ENCODE data around the gene RAB8B.
"Not testable (repeated sequence)": the region's sequence is repeated elsewhere in the genome, so short reads cannot be mapped to it uniquely, and the experiment has no call there.

RAB8B gene

DNA sequence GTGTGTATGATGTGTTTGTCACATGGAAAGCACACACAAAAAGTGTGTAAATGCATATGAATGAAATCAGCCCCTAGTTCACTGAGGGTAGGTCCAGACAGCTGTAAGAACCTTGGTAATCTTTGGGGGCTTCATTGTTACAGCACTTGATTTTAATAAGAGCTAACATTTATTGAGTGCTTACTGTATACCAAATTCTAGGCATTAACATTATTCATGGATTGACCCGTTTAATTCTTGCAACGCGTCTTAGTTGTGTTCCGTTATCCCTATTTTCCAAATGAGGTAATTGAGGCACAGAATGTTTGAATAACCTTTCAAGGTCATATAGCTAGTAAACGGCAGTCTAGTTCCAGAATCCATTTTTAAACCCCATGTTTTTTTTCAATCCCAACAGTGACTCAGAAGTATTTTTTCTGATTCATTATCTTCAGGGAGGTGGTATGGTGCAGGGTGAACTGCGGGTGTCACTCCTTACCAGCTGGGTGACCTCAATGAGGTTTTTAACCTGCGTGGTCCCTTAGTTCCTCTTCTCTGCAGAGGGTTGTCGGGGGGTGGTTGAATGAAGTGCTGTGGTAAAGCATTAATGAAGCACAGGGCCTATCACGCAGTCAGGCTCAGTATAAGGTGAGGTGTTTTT is 14.2 kb downstream of the RAB8B start:
- in situ Hi-C loops (cut with HindIII; ENCODE audit: low sequenced_read_pairs) = no loop called here

GRCh38 chr15:63206079-63206478 is 16.7 kb downstream of the RAB8B start:
- in situ Hi-C loops (cut with HindIII; ENCODE audit: low sequenced_read_pairs) = no loop called here

DNA sequence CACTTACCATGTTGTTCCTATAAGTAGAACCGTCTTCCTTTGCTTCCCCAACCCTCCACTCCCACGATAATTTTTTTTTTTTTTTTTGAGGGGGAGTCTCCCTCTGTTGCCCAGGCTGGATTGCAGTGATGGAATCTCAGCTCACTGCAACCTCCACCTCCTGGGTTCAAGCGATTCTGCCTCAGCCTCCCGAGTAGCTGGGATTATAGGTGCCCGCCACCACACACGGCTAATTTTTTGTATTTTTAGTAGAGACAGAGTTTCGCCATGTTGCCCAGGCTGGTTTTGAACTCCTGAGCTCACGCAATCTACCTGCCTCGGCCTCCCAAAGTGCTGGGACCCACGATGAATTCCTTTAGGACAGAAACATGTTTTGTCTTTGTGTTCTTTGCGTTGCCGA is 19.4 kb downstream of the RAB8B start:
- in situ Hi-C loops (cut with HindIII; ENCODE audit: low sequenced_read_pairs) = not testable (repeated sequence)

DNA sequence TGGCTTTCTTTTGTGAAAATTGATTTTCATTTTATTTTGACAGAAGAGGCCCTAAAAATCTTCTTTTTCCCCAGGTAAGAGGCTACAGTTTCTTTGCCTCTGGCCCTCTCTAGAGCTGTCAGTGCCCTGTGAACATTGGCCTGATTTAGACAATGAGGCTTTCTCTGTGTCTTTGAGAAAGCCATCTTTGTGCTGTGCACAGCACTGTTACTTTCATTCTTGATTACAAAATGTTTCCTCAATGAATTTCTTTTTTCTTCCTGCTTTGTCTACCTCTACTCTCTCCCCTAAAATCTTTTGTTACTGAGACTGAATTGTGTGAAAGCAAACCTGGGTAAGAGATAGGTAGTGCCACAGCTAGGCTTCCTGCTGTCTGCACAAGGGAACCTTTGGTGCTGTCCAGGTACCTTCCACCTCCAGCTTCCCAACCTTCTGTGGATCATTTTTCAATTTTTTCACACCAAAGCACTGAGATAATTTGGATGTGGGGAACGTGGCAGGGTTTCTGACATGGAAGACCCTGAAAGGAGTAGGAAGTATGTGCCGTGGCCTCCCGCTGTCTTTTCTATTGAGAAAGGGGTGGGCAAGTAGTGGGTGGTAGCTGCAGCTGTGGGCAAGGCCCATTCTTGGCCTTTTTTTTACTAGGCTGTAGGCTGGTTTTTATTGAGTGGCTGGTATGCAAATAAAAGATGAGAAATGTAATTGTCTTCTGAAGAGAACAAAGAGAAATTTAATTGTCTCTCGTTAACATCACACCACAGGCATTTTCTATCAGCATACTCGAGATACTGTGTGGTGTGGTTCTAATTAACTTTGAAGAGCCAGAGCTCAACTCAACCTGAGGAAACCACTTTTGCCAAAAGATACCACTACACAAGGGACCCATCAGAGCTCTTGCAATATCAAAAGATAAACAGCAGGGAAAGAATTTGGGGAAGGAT is 21.0 kb downstream of the RAB8B start:
- in situ Hi-C loops (cut with HindIII; ENCODE audit: low sequenced_read_pairs) = loop anchor here (5.0 kb wide), 1 partner anchor 47 kb away; no protein-coding TSS in a partner anchor

GRCh38 chr15:63211092-63211490 is 21.7 kb downstream of the RAB8B start:
- in situ Hi-C loops (cut with HindIII; ENCODE audit: low sequenced_read_pairs) = loop anchor here (5.0 kb wide), 1 partner anchor 46 kb away; no protein-coding TSS in a partner anchor

GRCh38 chr15:63211549-63211948 is 22.1 kb downstream of the RAB8B start:
- in situ Hi-C loops (cut with HindIII; ENCODE audit: low sequenced_read_pairs) = loop anchor here (5.0 kb wide), 1 partner anchor 46 kb away; no protein-coding TSS in a partner anchor

- in situ Hi-C loops (cut with HindIII; ENCODE audit: low sequenced_read_pairs) = loop anchor here (5.0 kb wide), 1 partner anchor 45 kb away; no protein-coding TSS in a partner anchor
These were observed 22.9 kb downstream of the RAB8B start for GRCh38 chr15:63212050-63213004.

DNA sequence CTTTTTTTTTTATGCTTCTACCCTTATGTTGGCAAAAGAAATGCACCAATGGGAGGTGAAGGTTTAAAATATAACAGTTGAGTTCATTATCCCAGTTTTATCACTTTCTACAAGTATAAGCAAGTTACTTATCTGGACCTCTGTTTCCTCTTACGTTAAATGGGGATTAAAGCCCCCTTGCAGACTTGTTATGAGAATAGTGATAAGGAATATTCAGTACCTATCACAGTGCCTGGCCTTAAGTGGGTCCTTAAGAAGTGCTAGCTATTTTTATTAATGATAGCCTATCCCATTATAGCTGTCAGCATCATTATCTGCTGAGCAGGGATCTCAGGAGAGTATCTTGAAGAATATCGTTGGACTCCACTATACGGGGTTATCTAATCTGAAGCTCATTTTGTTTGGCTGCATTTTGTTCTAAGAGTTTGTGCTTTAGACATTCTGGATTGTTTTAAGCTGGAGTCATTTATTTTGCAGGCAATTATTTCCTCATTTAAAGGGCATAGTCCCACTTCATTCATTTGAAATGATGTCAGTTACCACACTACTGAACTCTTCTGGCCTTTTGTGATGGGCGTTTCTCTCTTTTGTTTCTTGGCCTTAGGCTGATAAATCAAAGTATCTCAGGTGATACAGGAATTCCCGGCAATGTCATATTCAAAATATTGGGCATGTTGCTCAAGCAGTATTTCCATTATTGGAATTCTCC is 28.8 kb downstream of the RAB8B start:
- in situ Hi-C loops (cut with HindIII; ENCODE audit: low sequenced_read_pairs) = no loop called here

DNA sequence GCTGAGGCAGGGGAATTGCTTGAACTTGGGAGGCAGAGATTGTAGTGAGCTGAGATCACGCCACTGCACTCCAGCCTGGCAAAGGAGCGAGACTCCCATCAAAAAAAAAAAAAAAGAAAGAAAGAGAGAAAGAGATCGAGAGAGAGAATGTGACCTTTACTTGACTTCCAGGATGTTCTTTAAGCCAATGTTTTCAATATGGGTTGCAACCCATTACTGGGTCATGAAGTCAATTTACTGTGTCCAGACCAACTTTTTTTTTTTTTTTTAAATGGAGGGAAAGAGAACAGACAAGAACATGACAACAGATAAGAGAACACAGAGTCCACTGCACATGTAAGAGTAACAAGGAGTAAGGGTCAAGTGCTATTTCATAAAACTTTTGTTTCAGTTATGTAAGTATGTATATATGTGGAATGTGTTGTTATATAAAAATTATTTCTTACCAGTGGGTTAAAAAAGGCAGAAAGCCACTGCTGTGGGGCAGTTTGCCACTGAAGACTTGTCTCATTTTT is 29.8 kb downstream of the RAB8B start:
- in situ Hi-C loops (cut with HindIII; ENCODE audit: low sequenced_read_pairs) = no loop called here

DNA sequence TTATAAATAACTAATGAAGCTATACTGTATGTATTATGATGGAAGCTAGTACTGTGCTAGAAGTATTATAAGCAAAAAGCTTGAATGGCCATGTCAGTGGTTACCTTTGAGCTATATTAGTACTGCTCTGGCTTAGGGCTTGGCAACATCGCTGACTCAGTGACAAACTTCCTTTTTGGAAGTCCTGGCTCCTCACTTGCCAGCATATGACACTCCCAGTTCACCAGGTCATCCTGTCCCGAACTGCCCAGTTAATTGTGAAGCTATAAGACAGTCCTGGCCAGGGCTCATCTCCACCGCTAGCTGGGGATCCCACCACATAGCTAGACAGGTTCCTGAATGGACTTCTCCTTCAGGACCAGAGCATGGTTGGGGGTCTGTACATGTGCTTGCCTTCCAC is 31.9 kb downstream of the RAB8B start:
- in situ Hi-C loops (cut with HindIII; ENCODE audit: low sequenced_read_pairs) = no loop called here

GRCh38 chr15:63223463-63223862 is 34.1 kb downstream of the RAB8B start:
- in situ Hi-C loops (cut with HindIII; ENCODE audit: low sequenced_read_pairs) = no loop called here

GRCh38 chr15:63225381-63225780 is 36.0 kb downstream of the RAB8B start:
- in situ Hi-C loops (cut with HindIII; ENCODE audit: low sequenced_read_pairs) = no loop called here

- in situ Hi-C loops (cut with HindIII; ENCODE audit: low sequenced_read_pairs) = no loop called here
These were observed 36.9 kb downstream of the RAB8B start for GRCh38 chr15:63226155-63226883.

GRCh38 chr15:63226966-63227401 is 37.6 kb downstream of the RAB8B start:
- in situ Hi-C loops (cut with HindIII; ENCODE audit: low sequenced_read_pairs) = no loop called here

GRCh38 chr15:63227689-63228088 is 38.3 kb downstream of the RAB8B start:
- in situ Hi-C loops (cut with HindIII; ENCODE audit: low sequenced_read_pairs) = no loop called here

DNA sequence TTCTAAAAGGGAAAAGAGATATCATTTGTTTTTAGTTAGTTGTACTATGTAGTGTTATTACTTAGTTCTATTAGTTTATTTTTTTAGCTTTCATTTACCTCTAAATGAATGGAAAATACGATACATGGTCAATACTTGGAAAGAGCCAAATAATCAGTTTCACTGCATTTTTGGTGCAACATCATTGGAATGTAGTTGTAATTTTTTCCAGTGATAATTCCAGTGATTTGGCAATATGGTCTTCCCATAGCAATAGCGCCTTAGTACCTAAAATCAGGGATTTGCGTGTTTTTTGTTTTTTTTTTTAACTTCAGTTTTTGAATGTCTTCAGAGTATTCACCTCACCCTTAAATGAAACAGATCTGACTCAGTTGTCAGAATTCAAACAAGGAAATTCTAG is 41.8 kb downstream of the RAB8B start:
- in situ Hi-C loops (cut with HindIII; ENCODE audit: low sequenced_read_pairs) = no loop called here

- in situ Hi-C loops (cut with HindIII; ENCODE audit: low sequenced_read_pairs) = no loop called here
These were observed 42.3 kb downstream of the RAB8B start for GRCh38 chr15:63231706-63232105.

GRCh38 chr15:63232405-63232804 is 43.0 kb downstream of the RAB8B start:
- in situ Hi-C loops (cut with HindIII; ENCODE audit: low sequenced_read_pairs) = no loop called here

GRCh38 chr15:63232943-63233342 is 43.5 kb downstream of the RAB8B start:
- in situ Hi-C loops (cut with HindIII; ENCODE audit: low sequenced_read_pairs) = no loop called here
